Psoas muscle (tissue), 8 donors: Measurements from ENCODE around the gene RAP1A. TPM values are rescaled to one million over a fixed set of nuclear protein-coding genes. Genes with fewer than 3 reads are reported as not detected.

Experiments used
- ATAC-seq, 4 donors: fragments of 200-7000 bp; cut with Tn5 transposase; one replicate each; pipeline ENCODE4 v1.9.1; 2020; ENCODE audit warnings: moderate library complexity in 3 of 4, mild to moderate bottlenecking in 2 of 4
- DNase-seq, 2 donors: peaks; one replicate each; pipeline ENCODE4 v3.0.0-alpha.2; 2020
- H3K27ac ChIP-seq: fragments of 200-600 bp; one replicate; pipeline ENCODE4 v1.8.0; 2022
- H3K27me3 ChIP-seq, 3 donors: fragments of 200-600 bp in 1 of 3; one replicate each; pipeline versions ENCODE4 v1.6.1 to v1.8.0; 2013 to 2022; ENCODE audit warnings: low read length in 2 of 3, mild to moderate bottlenecking in 2 of 3, moderate library complexity in 1 of 3; ENCODE audit not compliant: insufficient read depth in 3 of 3
- H3K36me3 ChIP-seq, 2 donors: fragments of 200-600 bp in 1 of 2; one replicate each; pipeline versions ENCODE4 v1.6.1 to v1.8.0; 2013 to 2022; ENCODE audit warnings: low read depth in 1 of 2, mild to moderate bottlenecking in 1 of 2, moderate library complexity in 1 of 2; ENCODE audit not compliant: insufficient read depth in 1 of 2
- H3K4me1 ChIP-seq: fragments of 200-600 bp; one replicate; pipeline ENCODE4 v1.8.0; 2022
- H3K4me3 ChIP-seq: fragments of 200-600 bp; one replicate; pipeline ENCODE4 v1.8.0; 2022; ENCODE audit warnings: mild to moderate bottlenecking
- H3K9me3 ChIP-seq: fragments of 200-600 bp; one replicate; pipeline ENCODE4 v1.8.0; 2022
- CTCF ChIP-seq: fragments of 200-600 bp; IDR thresholded peaks from one replicate; pipeline ENCODE4 v1.8.0; 2022; ENCODE audit warnings: antibody characterized with exemption
- WGBS, 3 donors: extraction: QIAGEN DNeasy Blood & Tissue Kit; methylation state at CpG; one replicate each; pipeline versions ENCODE4 v1.1.6 to v1.1.7; 2013; 5-methylcytosine and 5-hydroxymethylcytosine counted together
- intact Hi-C, 2 donors: fragments of 100-400 bp; cut with DNase I; formaldehyde crosslinking; loops; one replicate each; pipeline versions ENCODE4 v1.11.0 to v1.14.2; 2022
- polyA plus RNA-seq, 3 donors: library from polyadenylated mRNA; stranded (reverse); fragments of 200-250 nt; gene quantifications; one replicate each; pipeline ENCODE4 v1.2.3, GENCODE V29; 2013
- total RNA-seq, 4 donors: library from RNA; stranded (reverse); fragmentation: NEBNext Ultra II Directional in 2 of 4; extraction: Animal tissue kit (Norgen Biotek cat#: 25700) in 2 of 4; gene quantifications; one replicate each; pipeline versions ENCODE4 v1.2.1 to v1.2.4, GENCODE V29; 2021 to 2023
- donor health status: healthy with polysubstance abuse.
- donor health status: DM: no; HTN: no; CAD: no; lungs with moderate emphysema.
- donor health status: Bipolar disorder and iron deficiency.
- donor health status: healthy.
- donor health status: DM: yes; HTN: yes; CAD: no.
- donor health status: DM: no; HTN: no; CAD: no.
- donor health status: DM: no; HTN: no; CAD: no.
- donor health status: DM: yes; HTN: yes; CAD: no.

Gene RAP1A
- total and polyA plus RNA-seq, 7 donors, result 63.6 to 235 (median 76.6) TPM

- intact Hi-C loops, result no loop called here
- DNase-seq (no peak), ATAC-seq (no peak)
- peaks cover 0 to 14% of the 10 kb centered on the region in 2 donors for H3K36me3 ChIP-seq
- peaks cover 78% of the 10 kb centered on the region for H3K4me1 ChIP-seq
- TF ChIP-seq CTCF, result no peak
- 65 to 86% (median 72%) methylated on average over 3 of the region's 3 CpGs for WGBS, 3 donors
- no peaks in the 10 kb centered on the region for H3K9me3 ChIP-seq
- no peaks in the 10 kb centered on the region for H3K27me3 ChIP-seq
- peak overlapping the region; percentile 95 for H3K27ac ChIP-seq
- H3K4me3 ChIP-seq, result no peak overlapping the region
These were observed 115.3 kb downstream of the RAP1A start for GRCh38 chr1:111734856-111735255.

- ATAC-seq, result no peak
- H3K27me3 ChIP-seq, result no peaks in the 10 kb centered on the region
- H3K27ac ChIP-seq, result peak overlapping the region; percentile 95
- TF ChIP-seq CTCF, result no peak
- intact Hi-C loops, result no loop called here
- 49 to 68% (median 54%) methylated on average over 4 of the region's 4 CpGs for WGBS, 3 donors
- H3K4me1 ChIP-seq, result peaks cover 73% of the 10 kb centered on the region
- no peaks in the 10 kb centered on the region for H3K9me3 ChIP-seq
- no peak for DNase-seq
- H3K4me3 ChIP-seq, result no peak overlapping the region
- peaks cover 0 to 14% of the 10 kb centered on the region in 2 donors for H3K36me3 ChIP-seq
These were observed 115.7 kb downstream of the RAP1A start for GRCh38 chr1:111735321-111735720.

- DNase-seq (no peak), ATAC-seq (no peak)
- Histone ChIP-seq H3K4me1 (peaks cover 66% of the 10 kb centered on the region), H3K27ac (peak overlapping the region; percentile 95), H3K36me3 (peaks cover 0 to 14% of the 10 kb centered on the region in 2 donors), H3K4me3 (peak overlapping the region; percentile 92), H3K9me3 (no peaks in the 10 kb centered on the region), H3K27me3 (no peaks in the 10 kb centered on the region)
- TF ChIP-seq CTCF, result no peak
- WGBS, 3 donors, result 25 to 53% (median 30%) methylated on average over 8 of the region's 8 CpGs
- intact Hi-C loops, result no loop called here
These were observed 116.4 kb downstream of the RAP1A start for GRCh38 chr1:111735858-111736544.

- no peaks in the 10 kb centered on the region for H3K27me3 ChIP-seq
- H3K4me3 ChIP-seq, result peak overlapping the region; percentile 92
- DNase-seq (peak; percentile 53 to 74), ATAC-seq (no peak)
- peaks cover 59% of the 10 kb centered on the region for H3K4me1 ChIP-seq
- no peak for TF ChIP-seq CTCF
- H3K36me3 ChIP-seq, result peaks cover 0 to 14% of the 10 kb centered on the region in 2 donors
- WGBS, 3 donors, result 25 to 45% (median 29%) methylated on average over 4 of the region's 4 CpGs
- intact Hi-C loops, result no loop called here
- peak overlapping the region; percentile 95 for H3K27ac ChIP-seq
- H3K9me3 ChIP-seq, result no peaks in the 10 kb centered on the region
These were observed 117.1 kb downstream of the RAP1A start for GRCh38 chr1:111736548-111737215.
